NCI-H345 treated with DMSO at 0.1 percent for 48 hours (cell line): Measurements from ENCODE around the gene SLC26A9.
"Not testable (repeated sequence)": the region's sequence is repeated elsewhere in the genome, so short reads cannot be mapped to it uniquely, and the experiment has no call there.

Source experiments
- DNase-seq: peaks from one replicate; lab custom pipeline; 2025; ENCODE audit not compliant: unreplicated experiment; lab: John Stamatoyannopoulos, UW

SLC26A9 gene

DNA sequence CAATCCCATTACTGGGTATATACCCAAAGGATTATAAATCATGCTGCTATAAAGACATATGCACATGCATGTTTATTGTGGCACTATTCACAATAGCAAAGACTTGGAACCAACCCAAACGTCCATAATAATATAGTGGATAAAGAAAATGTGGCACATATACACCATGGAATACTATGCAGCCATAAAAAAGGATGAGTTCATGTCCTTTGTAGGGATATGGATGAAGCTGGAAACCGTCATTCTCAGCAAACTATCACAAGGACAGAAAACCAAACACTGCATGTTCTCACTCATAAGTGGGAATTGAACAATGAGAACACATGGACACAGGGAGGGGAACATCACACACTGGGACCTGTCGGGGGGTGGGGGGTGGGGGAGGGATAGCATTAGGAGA is 38.2 kb downstream of the SLC26A9 start:
- not testable (repeated sequence) for DNase-seq

- DNase-seq = no peak
Observed at GRCh38 chr1:205896351-205896750, 46.9 kb downstream of the SLC26A9 start.

- not testable (repeated sequence) for DNase-seq
Observed at GRCh38 chr1:205894119-205894518, 49.1 kb downstream of the SLC26A9 start.

GRCh38 chr1:205892175-205892574 is 51.1 kb downstream of the SLC26A9 start:
- not testable (repeated sequence) for DNase-seq

DNA sequence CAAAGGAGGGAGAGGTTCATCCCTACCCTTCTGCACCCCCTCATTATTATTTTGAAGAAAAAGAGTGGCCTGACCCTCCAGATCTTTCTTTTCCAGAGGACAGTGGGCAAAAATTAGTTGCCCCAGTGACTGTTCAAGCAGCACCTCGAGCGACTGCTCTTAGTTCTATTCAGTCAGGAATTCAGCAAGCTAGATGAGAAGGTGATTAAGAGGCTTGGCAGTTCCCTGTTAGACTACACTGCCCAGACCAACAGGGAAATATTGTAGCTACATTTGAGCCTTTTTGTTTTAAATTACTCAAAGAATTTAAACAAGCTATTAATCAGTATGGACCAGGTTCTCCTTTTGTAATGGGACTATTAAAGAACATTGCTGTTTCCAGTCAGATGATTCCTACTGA is 51.8 kb downstream of the SLC26A9 start:
- DNase-seq = not testable (repeated sequence)

GRCh38 chr1:205890631-205891030 is 52.6 kb downstream of the SLC26A9 start:
- DNase-seq = not testable (repeated sequence)

DNA sequence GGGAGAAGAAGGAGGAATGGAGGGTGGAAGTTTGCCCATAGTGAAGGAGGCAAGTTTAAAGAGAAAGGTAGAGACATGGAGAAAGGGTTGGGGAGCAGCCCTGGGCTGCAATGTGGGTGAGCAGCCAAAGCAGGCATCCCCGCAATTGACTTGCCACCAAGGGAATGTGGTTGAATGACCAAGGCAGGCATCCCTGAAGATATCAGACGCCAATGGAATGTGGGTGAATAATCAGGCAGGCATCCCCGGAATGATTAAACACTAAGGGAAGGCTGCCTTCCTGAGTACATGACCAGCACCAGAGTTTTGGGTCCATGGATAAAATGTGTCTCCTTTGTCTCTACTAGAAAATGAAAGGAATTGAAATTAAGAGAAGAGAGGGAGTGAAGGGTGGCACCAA is 53.5 kb downstream of the SLC26A9 start:
- not testable (repeated sequence) for DNase-seq

DNA sequence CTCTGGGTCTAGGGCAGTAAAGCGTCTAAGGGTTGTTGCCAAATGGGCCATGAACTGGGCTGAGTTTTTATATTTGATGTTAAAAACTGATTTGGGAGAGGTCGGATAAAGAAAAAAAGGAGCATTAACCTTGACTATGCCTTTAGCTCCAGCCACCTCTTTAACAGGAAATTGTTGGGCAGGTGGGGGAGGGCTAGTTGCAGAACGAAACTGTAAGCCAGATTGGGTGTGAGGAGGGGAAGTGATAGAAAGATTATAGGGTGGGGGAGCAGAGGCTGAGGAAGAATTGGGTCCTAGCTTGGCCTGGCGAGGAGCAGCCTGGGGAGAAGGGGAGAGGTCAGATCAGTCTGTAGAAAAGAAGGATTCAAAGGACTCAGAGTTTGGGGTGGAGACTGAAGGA is 54.2 kb downstream of the SLC26A9 start:
- DNase-seq = not testable (repeated sequence)

GRCh38 chr1:205883792-205884191 is 59.5 kb downstream of the SLC26A9 start:
- no peak for DNase-seq

- no peak for DNase-seq
Observed at GRCh38 chr1:205880923-205881322, 62.3 kb downstream of the SLC26A9 start.

- DNase-seq = no peak
Observed at GRCh38 chr1:205879974-205880373, 63.3 kb downstream of the SLC26A9 start.

GRCh38 chr1:205878026-205878425 is 65.2 kb downstream of the SLC26A9 start:
- no peak for DNase-seq

- not testable (repeated sequence) for DNase-seq
Observed at GRCh38 chr1:205873148-205873547, 70.1 kb downstream of the SLC26A9 start.

GRCh38 chr1:205870236-205870635 is 73.0 kb downstream of the SLC26A9 start:
- no peak for DNase-seq
